ENCODE data around the gene RPP25L.

DNA sequence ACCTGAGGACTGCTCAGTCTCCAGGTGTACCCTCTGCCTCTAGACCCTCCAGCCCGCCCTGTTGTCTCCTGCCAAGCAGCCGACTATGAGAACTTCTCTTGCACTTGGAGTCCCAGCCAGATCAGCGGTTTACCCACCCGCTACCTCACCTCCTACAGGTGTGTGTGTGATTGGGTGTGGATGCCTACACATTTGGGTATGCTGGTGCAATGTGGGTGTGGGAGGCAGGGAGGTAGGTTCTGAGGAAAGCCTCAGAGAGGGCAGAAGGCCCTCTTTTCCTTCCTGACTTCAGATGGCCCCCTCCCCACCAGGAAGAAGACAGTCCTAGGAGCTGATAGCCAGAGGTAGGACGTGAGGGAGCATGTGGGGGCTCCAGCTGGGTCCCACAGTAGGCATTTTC lies 45.1 kb upstream of the RPP25L start:
- TF ChIP-seq, protein P1, sequence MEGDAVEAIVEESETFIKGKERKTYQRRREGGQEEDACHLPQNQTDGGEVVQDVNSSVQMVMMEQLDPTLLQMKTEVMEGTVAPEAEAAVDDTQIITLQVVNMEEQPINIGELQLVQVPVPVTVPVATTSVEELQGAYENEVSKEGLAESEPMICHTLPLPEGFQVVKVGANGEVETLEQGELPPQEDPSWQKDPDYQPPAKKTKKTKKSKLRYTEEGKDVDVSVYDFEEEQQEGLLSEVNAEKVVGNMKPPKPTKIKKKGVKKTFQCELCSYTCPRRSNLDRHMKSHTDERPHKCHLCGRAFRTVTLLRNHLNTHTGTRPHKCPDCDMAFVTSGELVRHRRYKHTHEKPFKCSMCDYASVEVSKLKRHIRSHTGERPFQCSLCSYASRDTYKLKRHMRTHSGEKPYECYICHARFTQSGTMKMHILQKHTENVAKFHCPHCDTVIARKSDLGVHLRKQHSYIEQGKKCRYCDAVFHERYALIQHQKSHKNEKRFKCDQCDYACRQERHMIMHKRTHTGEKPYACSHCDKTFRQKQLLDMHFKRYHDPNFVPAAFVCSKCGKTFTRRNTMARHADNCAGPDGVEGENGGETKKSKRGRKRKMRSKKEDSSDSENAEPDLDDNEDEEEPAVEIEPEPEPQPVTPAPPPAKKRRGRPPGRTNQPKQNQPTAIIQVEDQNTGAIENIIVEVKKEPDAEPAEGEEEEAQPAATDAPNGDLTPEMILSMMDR (IDR thresholded peaks at IDR 0.05): no peak
- TF ChIP-seq POLR2AphosphoS5 (IDR thresholded peaks at IDR 0.05) (no peak), POLR2A (IDR thresholded peaks at IDR 0.05) (no peak)

Data from transverse colon (tissue), 4 donors.